ENCODE data around the gene CNOT11. TPM values are rescaled to one million over a fixed set of nuclear protein-coding genes. Genes with fewer than 3 reads are reported as not detected.
A peak's percentile ranks its signal among the peaks of the same experiment; 100 is the strongest.

Gene CNOT11
- total RNA-seq, 2 experiments from 2014 or later = 65.1 to 80.7 TPM

DNA sequence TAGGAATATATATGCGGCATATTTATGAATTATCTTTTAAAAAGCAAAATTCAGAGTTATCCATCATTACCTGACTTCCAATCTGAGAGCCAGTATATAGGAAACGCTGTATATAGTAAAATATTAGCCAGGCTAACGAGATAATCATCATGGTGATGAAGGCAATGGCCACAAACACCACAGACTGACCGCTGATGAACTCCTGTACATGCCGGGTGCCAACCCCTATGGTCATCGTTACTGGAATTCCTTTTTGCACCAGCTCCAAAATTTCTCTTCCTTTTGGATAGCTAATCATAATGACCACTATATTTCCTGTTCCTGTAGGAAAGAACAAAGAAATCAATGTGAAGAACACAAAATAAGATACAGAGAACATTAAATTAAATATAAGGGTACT lies 42.2 kb downstream of the CNOT11 start:
- no peak for DNase-seq
- POLR2A ChIA-PET = no interaction called here
- H3K4me1 Mint-ChIP-seq = peaks cover 32% of the 10 kb centered on the region
- peaks cover 45% of the 10 kb centered on the region for H3K36me3 Mint-ChIP-seq (ENCODE audit: low read depth)
- no peak overlapping the region for H3K27ac Mint-ChIP-seq
- no peaks in the 10 kb centered on the region for H3K9me3 Mint-ChIP-seq
- H3K4me3 Mint-ChIP-seq = no peak overlapping the region
- no peaks in the 10 kb centered on the region for H3K27me3 Mint-ChIP-seq
- CTCF ChIA-PET = interaction anchor here (1.1 kb wide), 1 partner anchor 12 kb away, joined by 3 read pairs; no protein-coding TSS in a partner anchor

DNA sequence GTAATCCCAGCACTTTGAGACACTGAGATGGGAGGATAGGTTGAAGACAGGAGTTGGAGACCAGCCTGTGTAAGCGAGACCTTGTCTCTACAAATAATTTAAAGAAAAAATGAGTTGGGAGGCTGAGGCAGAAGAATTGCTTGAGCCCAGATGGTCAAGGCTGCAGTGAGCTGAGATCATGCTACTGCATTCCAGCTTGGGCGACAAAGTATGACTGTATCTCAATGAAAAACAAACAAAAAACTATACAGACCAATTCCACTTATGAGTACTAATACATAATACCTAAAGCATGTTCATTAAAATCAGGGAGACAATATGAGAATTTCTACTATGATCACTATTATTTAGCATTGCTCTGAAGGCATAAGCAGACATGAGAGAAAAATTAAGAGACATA lies 43.2 kb downstream of the CNOT11 start:
- H3K4me1 Mint-ChIP-seq = peaks cover 37% of the 10 kb centered on the region
- DNase-seq = no peak
- no peak overlapping the region for H3K4me3 Mint-ChIP-seq
- no peaks in the 10 kb centered on the region for H3K9me3 Mint-ChIP-seq
- no peak overlapping the region for H3K27ac Mint-ChIP-seq
- H3K36me3 Mint-ChIP-seq (ENCODE audit: low read depth) = peaks cover 47% of the 10 kb centered on the region
- CTCF ChIA-PET = interaction anchor here (0.6 kb wide), 2 partner anchors 38 to 535 kb away, joined by 3 read pairs; no protein-coding TSS in a partner anchor
- POLR2A ChIA-PET = no interaction called here
- no peaks in the 10 kb centered on the region for H3K27me3 Mint-ChIP-seq

DNA sequence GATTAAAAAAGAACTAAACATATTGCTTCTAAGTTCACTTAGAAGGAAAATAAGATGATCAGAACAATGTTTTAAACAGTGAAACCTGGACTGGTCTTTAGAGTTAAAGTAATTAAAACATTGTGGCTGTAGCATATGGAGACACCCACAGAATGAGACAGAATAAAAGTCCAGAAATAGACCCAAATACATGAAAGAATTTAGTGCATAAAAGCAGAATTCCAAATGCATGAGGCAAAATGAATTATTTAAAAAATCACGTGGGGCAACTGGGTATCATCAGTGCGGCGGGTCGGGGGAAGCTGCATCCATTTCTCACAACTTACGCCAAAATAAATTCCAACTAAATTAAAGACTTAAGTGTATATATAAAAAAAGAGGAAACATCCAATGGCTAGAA lies 43.7 kb downstream of the CNOT11 start:
- ChIA-PET CTCF (interaction anchor here (0.6 kb wide), 1 partner anchor 535 kb away, joined by 3 read pairs; no protein-coding TSS in a partner anchor), POLR2A (no interaction called here)
- no peak for DNase-seq
- Mint-ChIP-seq H3K36me3 (ENCODE audit: low read depth) (peaks cover 50% of the 10 kb centered on the region), H3K27ac (no peak overlapping the region), H3K9me3 (no peaks in the 10 kb centered on the region), H3K27me3 (no peaks in the 10 kb centered on the region), H3K4me3 (no peak overlapping the region), H3K4me1 (peaks cover 39% of the 10 kb centered on the region)

DNA sequence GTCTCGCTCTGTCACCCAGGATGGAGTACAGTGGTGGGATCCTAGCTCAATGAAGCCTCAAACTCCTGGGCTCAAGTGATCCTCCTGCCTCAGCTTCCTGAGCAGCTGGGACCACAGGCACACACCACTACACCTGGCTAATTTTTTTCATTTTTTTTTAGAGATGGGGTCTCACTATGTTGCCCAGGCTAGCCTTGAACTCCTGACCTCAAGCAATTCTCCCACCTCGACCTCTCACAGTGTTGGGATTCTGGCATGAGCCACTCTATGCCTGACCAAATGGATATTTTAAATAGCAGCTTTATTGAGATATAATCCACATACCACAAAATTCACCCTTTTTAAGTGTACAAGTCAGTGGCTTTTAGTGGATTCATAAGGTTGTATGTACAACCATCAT lies 44.7 kb downstream of the CNOT11 start:
- Mint-ChIP-seq H3K27ac (no peak overlapping the region), H3K36me3 (ENCODE audit: low read depth) (peaks cover 52% of the 10 kb centered on the region), H3K9me3 (no peaks in the 10 kb centered on the region), H3K4me3 (no peak overlapping the region), H3K27me3 (no peaks in the 10 kb centered on the region), H3K4me1 (peaks cover 48% of the 10 kb centered on the region)
- POLR2A ChIA-PET = no interaction called here
- CTCF ChIA-PET = interaction anchor here (0.5 to 2.2 kb wide), 2 partner anchors 13 to 190 kb away, joined by 4 to 6 read pairs; no protein-coding TSS in a partner anchor
- DNase-seq = no peak

DNA sequence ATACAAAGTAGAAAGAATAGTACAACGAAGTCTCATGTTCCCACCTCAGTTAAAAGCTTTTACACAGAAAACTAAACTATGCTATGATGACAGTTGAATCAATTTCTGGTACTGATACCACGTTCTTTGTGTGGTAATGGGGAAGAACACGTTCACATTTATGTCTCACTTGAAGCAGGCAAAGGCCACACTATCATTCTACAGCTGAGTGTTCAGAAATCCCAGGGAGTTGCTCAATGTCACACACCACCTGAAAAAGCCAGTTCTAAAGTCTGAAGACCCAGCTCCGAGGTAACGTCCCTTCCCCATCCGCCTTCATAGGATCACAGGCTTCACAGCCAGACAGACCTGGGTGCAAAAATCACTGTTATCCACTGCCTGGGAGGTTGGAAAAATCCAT lies 46.9 kb downstream of the CNOT11 start:
- POLR2A ChIA-PET = interaction anchor here (0.8 kb wide), 1 partner anchor 11 kb away, joined by 3 read pairs; no protein-coding TSS in a partner anchor
- Mint-ChIP-seq H3K27me3 (no peaks in the 10 kb centered on the region), H3K36me3 (ENCODE audit: low read depth) (peaks cover 58% of the 10 kb centered on the region), H3K4me1 (peaks cover 68% of the 10 kb centered on the region), H3K9me3 (no peaks in the 10 kb centered on the region), H3K4me3 (no peak overlapping the region), H3K27ac (no peak overlapping the region)
- DNase-seq = no peak
- CTCF ChIA-PET = interaction anchor here (0.6 to 2.2 kb wide), 3 partner anchors 9 to 645 kb away, joined by 4 to 6 read pairs (median 5); partner anchors contain the start of gene RNF149

DNA sequence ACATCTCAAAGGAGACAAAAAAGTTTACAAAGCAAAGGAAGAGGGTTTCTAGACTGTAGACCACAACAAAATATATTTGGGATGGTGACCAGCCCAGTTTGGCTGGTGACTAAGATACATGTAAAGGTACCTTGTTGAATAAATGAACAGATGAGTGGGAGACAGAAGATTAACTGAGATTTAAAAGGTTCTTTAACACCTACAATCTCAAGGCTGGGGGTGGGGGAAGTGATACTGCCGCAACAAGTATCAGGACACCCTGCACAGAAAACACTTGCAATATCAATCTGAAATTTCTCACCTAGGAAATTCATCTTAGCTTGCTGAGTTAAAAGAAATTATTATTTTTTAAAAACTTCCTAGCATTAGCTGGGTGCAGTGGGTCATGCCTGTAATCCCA lies 47.5 kb downstream of the CNOT11 start:
- peaks cover 63% of the 10 kb centered on the region for H3K36me3 Mint-ChIP-seq (ENCODE audit: low read depth)
- ChIA-PET POLR2A (no interaction called here), CTCF (interaction anchor here (0.6 to 1.5 kb wide), 3 partner anchors 9 to 645 kb away, joined by 3 to 5 read pairs (median 4); partner anchors contain the start of gene RNF149)
- H3K27ac Mint-ChIP-seq = no peak overlapping the region
- no peak overlapping the region for H3K4me3 Mint-ChIP-seq
- no peak for DNase-seq
- H3K9me3 Mint-ChIP-seq = no peaks in the 10 kb centered on the region
- H3K27me3 Mint-ChIP-seq = no peaks in the 10 kb centered on the region
- H3K4me1 Mint-ChIP-seq = peaks cover 73% of the 10 kb centered on the region

DNA sequence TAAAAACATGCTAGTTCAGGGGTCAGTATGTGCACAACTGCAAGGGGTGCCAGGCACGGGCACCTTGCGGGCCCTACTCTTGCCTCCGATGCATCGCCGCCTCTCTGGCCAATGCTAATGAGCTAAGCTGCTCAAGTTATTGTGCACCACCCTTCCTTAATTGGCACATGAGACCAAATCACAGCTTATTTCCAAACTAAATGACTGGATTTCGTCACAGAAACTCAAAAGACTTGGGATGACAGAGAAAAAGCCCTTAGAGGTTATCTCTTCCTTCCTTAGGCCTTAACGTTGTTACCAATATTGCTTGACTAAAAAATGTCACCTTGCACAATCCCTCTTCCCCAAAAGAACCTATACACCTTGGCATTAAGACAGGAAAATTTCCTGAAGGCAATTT lies 48.1 kb downstream of the CNOT11 start:
- Mint-ChIP-seq H3K9me3 (no peaks in the 10 kb centered on the region), H3K4me3 (no peak overlapping the region), H3K27me3 (no peaks in the 10 kb centered on the region), H3K4me1 (peaks cover 79% of the 10 kb centered on the region), H3K27ac (no peak overlapping the region), H3K36me3 (ENCODE audit: low read depth) (peaks cover 68% of the 10 kb centered on the region)
- ChIA-PET CTCF (interaction anchor here (1.5 kb wide), 1 partner anchor 27 kb away, joined by 3 read pairs; no protein-coding TSS in a partner anchor), POLR2A (no interaction called here)
- no peak for DNase-seq

DNA sequence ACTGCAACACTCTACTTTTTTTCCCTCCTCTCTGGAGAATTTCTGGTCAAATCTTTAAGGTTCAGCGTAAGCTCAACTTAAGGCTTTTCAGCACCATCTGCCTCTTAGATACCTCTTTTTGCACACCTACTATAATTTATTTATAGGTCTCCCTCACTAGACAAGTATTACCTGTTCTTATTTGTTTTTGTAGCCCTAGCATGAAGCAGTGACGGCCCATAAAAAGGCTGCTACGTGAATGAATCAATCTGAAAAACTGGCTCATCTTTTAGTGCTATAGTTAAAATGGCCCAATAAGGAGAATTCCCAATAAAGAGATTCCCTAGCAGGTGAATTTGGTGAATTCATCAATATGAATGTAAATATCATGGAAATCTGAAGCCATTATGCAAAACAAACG lies 49.3 kb downstream of the CNOT11 start:
- Mint-ChIP-seq H3K36me3 (ENCODE audit: low read depth) (peaks cover 74% of the 10 kb centered on the region), H3K4me3 (no peak overlapping the region), H3K4me1 (peaks cover 82% of the 10 kb centered on the region), H3K9me3 (no peaks in the 10 kb centered on the region), H3K27me3 (no peaks in the 10 kb centered on the region), H3K27ac (no peak overlapping the region)
- DNase-seq = no peak
- POLR2A ChIA-PET = no interaction called here
- CTCF ChIA-PET = no interaction called here

DNA sequence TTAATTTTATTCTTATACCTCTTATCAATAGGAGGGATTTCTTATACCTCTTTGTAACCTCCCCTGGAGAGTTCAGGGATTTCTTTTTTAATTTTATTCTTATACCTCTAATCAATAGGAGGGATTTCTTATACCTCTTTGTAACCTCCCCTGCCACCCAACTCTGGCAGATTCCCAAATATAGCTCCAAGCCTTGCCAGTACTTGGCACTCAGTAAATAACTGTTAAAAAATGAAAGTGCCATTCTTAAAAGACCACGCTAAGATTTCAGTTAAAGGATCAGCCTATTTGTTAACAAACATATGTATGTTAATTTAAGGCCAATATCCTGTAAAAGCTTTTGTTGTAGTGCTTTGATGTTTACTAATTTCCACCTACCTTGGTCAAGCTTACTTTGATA lies 51.0 kb downstream of the CNOT11 start:
- Mint-ChIP-seq H3K27ac (no peak overlapping the region), H3K36me3 (ENCODE audit: low read depth) (peaks cover 70% of the 10 kb centered on the region), H3K9me3 (no peaks in the 10 kb centered on the region), H3K4me1 (peaks cover 71% of the 10 kb centered on the region), H3K4me3 (no peak overlapping the region), H3K27me3 (no peaks in the 10 kb centered on the region)
- CTCF ChIA-PET = interaction anchor here (0.5 to 1.4 kb wide), 2 partner anchors 16 to 82 kb away, joined by 3 to 6 read pairs; no protein-coding TSS in a partner anchor
- POLR2A ChIA-PET = interaction anchor here (0.7 kb wide), 1 partner anchor 1018 kb away, joined by 3 read pairs; no protein-coding TSS in a partner anchor
- DNase-seq = no peak

DNA sequence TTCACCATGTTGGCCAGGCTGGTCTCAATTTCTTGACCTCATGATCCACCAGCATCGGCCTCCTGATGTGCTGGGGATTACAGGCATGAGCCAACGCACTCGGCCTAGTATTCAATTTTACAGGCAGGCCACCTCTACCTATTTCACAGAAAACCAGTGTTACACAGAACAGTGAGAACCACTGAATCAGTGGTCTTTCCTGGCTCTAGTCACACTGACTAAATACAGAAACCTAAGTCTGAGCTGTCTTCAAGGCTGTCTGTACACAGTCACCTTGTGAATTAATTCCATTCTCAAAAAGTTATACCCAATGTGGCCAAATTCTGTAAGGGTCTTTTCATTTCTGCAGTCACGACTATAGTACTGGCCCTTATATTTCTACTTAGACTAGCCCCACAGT lies 52.3 kb downstream of the CNOT11 start:
- no peak for DNase-seq
- POLR2A ChIA-PET = no interaction called here

DNA sequence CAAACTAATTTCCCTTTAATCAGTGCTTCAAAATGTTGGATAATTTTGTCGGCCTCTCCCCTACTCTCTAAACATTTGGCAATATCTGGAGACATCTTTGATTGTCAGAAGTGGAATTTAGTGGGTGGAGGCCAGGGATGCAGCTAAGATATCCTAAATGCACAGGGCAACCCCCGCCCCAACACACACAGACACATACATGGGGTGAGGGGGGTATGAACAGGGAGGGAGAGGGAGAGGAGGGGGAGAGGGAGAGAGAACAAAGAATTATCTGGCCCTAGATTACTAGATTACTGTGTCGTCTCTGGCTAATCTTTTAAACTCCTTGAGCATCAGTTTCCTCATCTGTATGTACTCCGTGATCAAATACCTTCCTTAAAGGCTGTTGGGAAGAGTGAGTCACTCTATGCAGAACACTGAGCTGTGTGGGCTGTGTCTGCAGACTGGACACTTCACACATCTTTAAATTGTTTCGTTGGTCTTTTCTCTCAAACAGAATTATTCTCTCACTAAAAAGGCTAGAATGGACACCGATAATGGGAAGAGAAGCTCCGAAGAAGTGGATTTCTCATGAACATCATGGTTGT lies 52.9 kb downstream of the CNOT11 start:
- Mint-ChIP-seq H3K27ac (peak overlapping the region; percentile 16), H3K36me3 (ENCODE audit: low read depth) (peaks cover 60% of the 10 kb centered on the region), H3K27me3 (no peaks in the 10 kb centered on the region), H3K4me1 (peaks cover 71% of the 10 kb centered on the region), H3K9me3 (no peaks in the 10 kb centered on the region), H3K4me3 (peak overlapping the region; percentile 98)
- CTCF ChIA-PET = no interaction called here
- DNase-seq = no peak
- POLR2A ChIA-PET = no interaction called here

More for the DNA sequence above, 52.3 kb downstream of the CNOT11 start:
- no peaks in the 10 kb centered on the region for H3K9me3 Mint-ChIP-seq
- H3K4me1 Mint-ChIP-seq = peaks cover 70% of the 10 kb centered on the region
- peaks cover 60% of the 10 kb centered on the region for H3K36me3 Mint-ChIP-seq (ENCODE audit: low read depth)
- CTCF ChIA-PET = no interaction called here
- no peak overlapping the region for H3K27ac Mint-ChIP-seq
- H3K27me3 Mint-ChIP-seq = no peaks in the 10 kb centered on the region
- H3K4me3 Mint-ChIP-seq = peak overlapping the region; percentile 98

DNA sequence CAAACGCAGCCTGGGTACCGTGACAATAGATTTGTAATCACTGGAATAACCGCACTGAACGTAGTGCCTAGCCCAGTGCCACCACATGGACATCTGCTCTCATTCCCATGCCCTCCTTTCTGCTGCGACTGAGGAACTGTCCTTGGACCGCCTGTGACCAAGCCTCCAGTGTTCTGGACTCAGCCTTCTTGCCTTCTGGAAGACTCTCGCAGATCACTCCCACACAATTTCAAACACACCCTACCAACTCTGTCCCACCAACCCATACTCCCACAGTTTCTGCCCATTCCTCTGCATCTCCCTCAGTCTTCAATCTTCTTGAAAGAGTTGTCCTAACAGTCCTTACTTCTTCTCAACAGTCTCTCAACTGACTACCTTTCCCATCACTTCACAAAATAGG lies 53.7 kb downstream of the CNOT11 start:
- peak overlapping the region; percentile 98 for H3K4me3 Mint-ChIP-seq
- ChIA-PET POLR2A (no interaction called here), CTCF (interaction anchor here (0.8 to 1.0 kb wide), 2 partner anchors 22 to 53 kb away, joined by 5 to 8 read pairs; partner anchors contain the start of gene CNOT11)
- H3K27me3 Mint-ChIP-seq = no peaks in the 10 kb centered on the region
- peaks cover 73% of the 10 kb centered on the region for H3K4me1 Mint-ChIP-seq
- peak overlapping the region; percentile 96 for H3K27ac Mint-ChIP-seq
- peaks cover 54% of the 10 kb centered on the region for H3K36me3 Mint-ChIP-seq (ENCODE audit: low read depth)
- DNase-seq = peak; percentile 21
- H3K9me3 Mint-ChIP-seq = no peaks in the 10 kb centered on the region

DNA sequence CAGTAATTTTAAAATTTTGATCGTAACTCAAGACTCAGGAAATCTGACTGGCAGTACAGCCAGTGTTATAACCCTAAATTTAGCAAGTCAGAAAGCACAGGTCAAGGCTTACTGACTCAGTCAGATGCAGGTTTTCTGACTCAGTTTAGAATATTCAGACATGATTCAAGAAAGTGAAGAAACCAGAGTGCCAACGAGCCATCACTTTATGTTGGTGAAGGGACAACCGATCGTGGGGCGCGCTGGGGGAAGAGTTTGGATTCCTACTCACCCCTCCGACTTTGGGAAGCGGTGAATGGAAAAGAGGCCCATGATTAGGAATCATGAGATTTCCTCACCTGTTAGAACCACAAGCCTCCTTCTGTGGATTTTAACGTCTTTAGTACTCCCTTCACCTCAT lies 54.8 kb downstream of the CNOT11 start:
- no peaks in the 10 kb centered on the region for H3K9me3 Mint-ChIP-seq
- DNase-seq = no peak
- peak overlapping the region; percentile 98 for H3K4me3 Mint-ChIP-seq
- peaks cover 44% of the 10 kb centered on the region for H3K36me3 Mint-ChIP-seq (ENCODE audit: low read depth)
- ChIA-PET CTCF (interaction anchor here (0.9 kb wide), 1 partner anchor 12 kb away, joined by 3 read pairs; no protein-coding TSS in a partner anchor), POLR2A (no interaction called here)
- H3K27ac Mint-ChIP-seq = peak overlapping the region; percentile 96
- H3K27me3 Mint-ChIP-seq = no peaks in the 10 kb centered on the region
- H3K4me1 Mint-ChIP-seq = peaks cover 72% of the 10 kb centered on the region

Measured in activated CD4-positive, alpha-beta T cell treated with anti-CD3 and anti-CD28 coated beads, Interleukin-2, amount 10 ng/mL, durations not matched to agents 7 days and 5 days (primary cell).